Ovary (tissue), 9 donors: ENCODE data around the gene SMG6. TPM values are rescaled to one million over a fixed set of nuclear protein-coding genes. Genes with fewer than 3 reads are reported as not detected.

Source experiments
- DNase-seq, 5 donors: peaks; one replicate each; pipeline ENCODE4 v3.0.0-alpha.2; 2019 to 2020
- H3K27ac ChIP-seq, 2 donors: fragments of 200-600 bp; one replicate each; pipeline versions ENCODE4 v1.5.1 to v1.8.0; 2019 to 2022
- H3K27me3 ChIP-seq: fragments of 200-600 bp; one replicate; pipeline ENCODE4 v1.8.0; 2022
- H3K36me3 ChIP-seq: fragments of 200-600 bp; sonication (generic); one replicate; pipeline ENCODE4 v1.5.1; 2019
- H3K4me1 ChIP-seq: one replicate; pipeline ENCODE4 v1.8.1; 2013; ENCODE audit warnings: mild to moderate bottlenecking, moderate library complexity; ENCODE audit not compliant: insufficient read depth
- H3K4me3 ChIP-seq: fragments of 200-600 bp; sonication (generic); one replicate; pipeline ENCODE4 v1.5.1; 2017
- H3K9me3 ChIP-seq, 2 donors: fragments of 200-600 bp in 1 of 2; sonication (generic) in 1 of 2; one replicate each; pipeline versions ENCODE4 v1.5.1 to v1.8.1; 2013 to 2019; ENCODE audit warnings: mild to moderate bottlenecking in 1 of 2, moderate library complexity in 1 of 2
- EP300 ChIP-seq: sonication (generic); formaldehyde crosslinking; IDR thresholded peaks from one replicate; pipeline ENCODE4 v1.6.1; 2017; ENCODE audit warnings: antibody characterized with exemption
- POLR2A ChIP-seq: fragments of 450-650 bp; IDR thresholded peaks from one replicate; pipeline ENCODE4 v1.6.1; 2017; ENCODE audit warnings: antibody characterized with exemption, mild to moderate bottlenecking, moderate library complexity
- WGBS, 3 donors: extraction: QIAGEN DNeasy Blood & Tissue Kit in 1 of 3; methylation state at CpG; one replicate each; pipeline versions ENCODE4 v1.1.5 to v1.1.7; 2013 to 2017; 5-methylcytosine and 5-hydroxymethylcytosine counted together
- intact Hi-C, 4 donors: fragments of 100-400 bp; cut with DNase I; formaldehyde crosslinking; loops; one replicate each; pipeline versions ENCODE4 v1.11.0 to v1.15.1; 2022 to 2023
- polyA plus RNA-seq, 2 donors: library from polyadenylated mRNA; stranded (reverse); fragments of 200-250 nt in 1 of 2; fragments of 350-450 nt in 1 of 2; fragmentation: Illumina TruSeq in 1 of 2; extraction: RNeasy Lipid Tissue Mini Kit (QIAGEN cat#74804) in 1 of 2; gene quantifications; one replicate each; pipeline ENCODE4 v1.2.3, GENCODE V29; 2013 to 2014
- total RNA-seq, 7 donors: library from RNA; depleted of rRNA in 2 of 7; stranded (reverse); fragments of >200 nt in 2 of 7; fragmentation: NEBNext Ultra II Directional in 3 of 7; extraction: Animal tissue kit (Norgen Biotek cat#: 25700) in 3 of 7; gene quantifications; one replicate each; pipeline versions ENCODE4 v1.1.0 to v1.2.4, GENCODE V29; 2016 to 2023
- TF ChIP-seq, protein P1 (sequence below), 3 donors: fragments of 450-650 bp in 2 of 3; fragments of 200-600 bp in 1 of 3; IDR thresholded peaks; one replicate each; pipeline versions ENCODE4 v1.5.1 to v1.8.0; 2016 to 2022; ENCODE audit warnings: antibody characterized with exemption in 3 of 3, mild to moderate bottlenecking in 1 of 3
- donor health status: DM: no; HTN: no; CAD: no; lungs with moderate emphysema.
- donor health status: DM: no; HTN: no; CAD: no.
- donor health status: Bipolar disorder and iron deficiency.
- donor health status: DM: yes; HTN: yes; CAD: no.
- donor health status: DM: no; HTN: no; CAD: no.
- donor health status: DM: yes; HTN: yes; CAD: no.

Gene SMG6
- total and polyA plus RNA-seq, 9 donors: 33.8 to 66.0 (median 51.0) TPM

- DNase-seq: peak; percentile 52 to 74 (median 68)
- Histone ChIP-seq H3K9me3 (no peaks in the 10 kb centered on the region), H3K36me3 (no peaks in the 10 kb centered on the region), H3K27me3 (no peaks in the 10 kb centered on the region), H3K27ac (peak overlapping the region; percentile 89 to 98), H3K4me1 (peaks cover 19% of the 10 kb centered on the region), H3K4me3 (no peak overlapping the region)
- intact Hi-C loops: no loop called here
- 35 to 38% (median 37%) methylated on average over 21 of the region's 21 CpGs for WGBS, 3 donors
- TF ChIP-seq EP300: no peak
- TF ChIP-seq, protein P1, sequence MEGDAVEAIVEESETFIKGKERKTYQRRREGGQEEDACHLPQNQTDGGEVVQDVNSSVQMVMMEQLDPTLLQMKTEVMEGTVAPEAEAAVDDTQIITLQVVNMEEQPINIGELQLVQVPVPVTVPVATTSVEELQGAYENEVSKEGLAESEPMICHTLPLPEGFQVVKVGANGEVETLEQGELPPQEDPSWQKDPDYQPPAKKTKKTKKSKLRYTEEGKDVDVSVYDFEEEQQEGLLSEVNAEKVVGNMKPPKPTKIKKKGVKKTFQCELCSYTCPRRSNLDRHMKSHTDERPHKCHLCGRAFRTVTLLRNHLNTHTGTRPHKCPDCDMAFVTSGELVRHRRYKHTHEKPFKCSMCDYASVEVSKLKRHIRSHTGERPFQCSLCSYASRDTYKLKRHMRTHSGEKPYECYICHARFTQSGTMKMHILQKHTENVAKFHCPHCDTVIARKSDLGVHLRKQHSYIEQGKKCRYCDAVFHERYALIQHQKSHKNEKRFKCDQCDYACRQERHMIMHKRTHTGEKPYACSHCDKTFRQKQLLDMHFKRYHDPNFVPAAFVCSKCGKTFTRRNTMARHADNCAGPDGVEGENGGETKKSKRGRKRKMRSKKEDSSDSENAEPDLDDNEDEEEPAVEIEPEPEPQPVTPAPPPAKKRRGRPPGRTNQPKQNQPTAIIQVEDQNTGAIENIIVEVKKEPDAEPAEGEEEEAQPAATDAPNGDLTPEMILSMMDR (IDR thresholded peaks at IDR 0.05): no peak
- TF ChIP-seq POLR2A: no peak
These were observed 242.7 kb downstream of the SMG6 start for GRCh38 chr17:2060681-2061440.

DNA sequence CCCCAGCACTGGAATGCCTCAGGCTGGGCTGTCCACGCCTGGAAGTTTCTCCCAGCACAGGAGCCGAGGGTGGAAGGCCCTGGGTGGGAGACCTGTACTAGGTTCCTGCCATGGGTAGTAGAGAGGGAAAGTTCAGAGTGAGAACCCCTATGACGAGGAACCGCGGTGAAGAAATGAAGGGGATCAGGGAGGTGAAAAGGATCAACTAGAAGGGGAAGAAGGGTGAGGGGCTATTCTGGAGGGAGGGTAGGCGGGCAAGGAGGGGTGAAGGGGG, 243.3 kb downstream of the SMG6 start:
- intact Hi-C loops: no loop called here
- no peak overlapping the region for H3K4me3 ChIP-seq

GRCh38 chr17:2059547-2060384, 243.8 kb downstream of the SMG6 start:
- no peaks in the 10 kb centered on the region for H3K36me3 ChIP-seq
- WGBS, 3 donors: 45 to 52% (median 48%) methylated on average over 21 of the region's 21 CpGs
- no peaks in the 10 kb centered on the region for H3K27me3 ChIP-seq
- H3K4me3 ChIP-seq: no peak overlapping the region
- TF ChIP-seq, protein P1 (IDR thresholded peaks at IDR 0.05): no peak
- TF ChIP-seq POLR2A: no peak
- no peak for TF ChIP-seq EP300
- peak in 2 of 5 donors; percentile 33 to 48 for DNase-seq
- H3K27ac ChIP-seq: peak overlapping the region; percentile 89 to 98
- H3K4me1 ChIP-seq: peaks cover 19% of the 10 kb centered on the region
- intact Hi-C loops: loop anchor here in 3 of 4 donors (2.0 to 5.0 kb wide), 3 partner anchors 118 to 223 kb away; no protein-coding TSS in a partner anchor
- no peaks in the 10 kb centered on the region for H3K9me3 ChIP-seq

More for the DNA sequence above, 243.3 kb downstream of the SMG6 start:
- Histone ChIP-seq H3K36me3 (no peaks in the 10 kb centered on the region), H3K27me3 (no peaks in the 10 kb centered on the region), H3K27ac (peak overlapping the region; percentile 89 to 98), H3K9me3 (no peaks in the 10 kb centered on the region), H3K4me1 (peaks cover 19% of the 10 kb centered on the region)
- TF ChIP-seq POLR2A (no peak), EP300 (no peak)
- TF ChIP-seq, protein P1 (IDR thresholded peaks at IDR 0.05): no peak
- WGBS, 3 donors: 59 to 62% (median 60%) methylated on average over 6 of the region's 6 CpGs
- DNase-seq: no peak

GRCh38 chr17:2058586-2059546, 244.7 kb downstream of the SMG6 start:
- TF ChIP-seq, protein P1 (IDR thresholded peaks at IDR 0.05): peak; percentile 74 to 88 (median 84)
- no peak for TF ChIP-seq EP300
- no peaks in the 10 kb centered on the region for H3K9me3 ChIP-seq
- intact Hi-C loops: loop anchor here in 3 of 4 donors (2.0 to 5.0 kb wide), 3 partner anchors 118 to 223 kb away; no protein-coding TSS in a partner anchor
- H3K36me3 ChIP-seq: no peaks in the 10 kb centered on the region
- no peak overlapping the region for H3K4me3 ChIP-seq
- DNase-seq: peak; percentile 77 to 90 (median 84)
- peaks cover 19% of the 10 kb centered on the region for H3K4me1 ChIP-seq
- H3K27ac ChIP-seq: peak overlapping the region; percentile 89 to 98
- WGBS, 3 donors: 23 to 31% (median 27%) methylated on average over 44 to 78 of the region's 78 CpGs
- H3K27me3 ChIP-seq: no peaks in the 10 kb centered on the region
